HCT116 (cell line): ENCODE measurements around the gene ENTREP1. TPM values are rescaled to one million over a fixed set of nuclear protein-coding genes. Genes with fewer than 3 reads are reported as not detected.

ENCODE experiments used
- ATAC-seq: fragments of 200-7000 bp; cut with Tn5 transposase; 2 replicates; pipeline ENCODE4 v1.9.1; 2020; ENCODE audit warnings: mild to moderate bottlenecking, moderate library complexity
- BruUV-seq: library from RNA; stranded (reverse); fragments of 400-500 nt; replicated peaks from 2 replicates; lab custom pipeline; 2021; lab: Mats Ljungman, UMichigan
- CTCF ChIA-PET: fragments of 300-600 bp; sonication (Branson Sonifier 250); formaldehyde crosslinking; loops from one replicate; lab custom pipeline; 2021; ENCODE audit warnings: antibody characterized with exemption; lab: Charles Lee
- POLR2A ChIA-PET: fragments of 300-600, 350-600 bp; sonication (Branson Sonifier 250); formaldehyde crosslinking; loops from one replicate; lab custom pipeline; 2021; ENCODE audit warnings: antibody characterized with exemption; lab: Charles Lee
- RAD21 ChIA-PET, 2 experiments: fragments of 300-600 bp; sonication (Branson Sonifier 250); formaldehyde crosslinking; loops; one replicate each; lab custom pipeline; 2023; ENCODE audit warnings: low total read pairs in 2 of 2; ENCODE audit not compliant: uncharacterized antibody in 2 of 2, unreplicated experiment in 2 of 2, low non-redundant PET in 1 of 2; lab: Charles Lee
- DNase-seq: peaks from one replicate; pipeline ENCODE4 v3.0.0-alpha.2; 2010; ENCODE audit warnings: low read depth, low spot score
- H2AFZ ChIP-seq: fragments of 200-600 bp; shearing (Covaris generic), sonication (generic); 2 replicates; pipeline ENCODE4 v1.6.1; 2017; ENCODE audit warnings: low read depth, mixed run types, mixed read lengths, antibody characterized with exemption, low read length; ENCODE audit not compliant: poor library complexity, severe bottlenecking
- H3K27ac ChIP-seq: 2 replicates; pipeline ENCODE4 v1.5.1; 2012; ENCODE audit warnings: low read depth, low read length
- H3K27me3 ChIP-seq: fragments of 200-600 bp; sonication (generic); 2 replicates; pipeline ENCODE4 v1.6.1; 2016; ENCODE audit warnings: mixed run types, low read length, mixed read lengths; ENCODE audit not compliant: insufficient read depth
- H3K36me3 ChIP-seq, 2 experiments: fragments of 200-500 bp in 1 of 2; fragments of 200-600 bp in 1 of 2; sonication (Bioruptor generic) in 1 of 2; sonication (generic) in 1 of 2; 2 replicates each; pipeline versions ENCODE4 v1.5.1 to v1.6.1; 2014 to 2016; ENCODE audit warnings: low read length in 2 of 2, inconsistent platforms in 1 of 2, mixed read lengths in 1 of 2, mixed run types in 1 of 2; ENCODE audit not compliant: insufficient read depth in 2 of 2, control insufficient read depth in 1 of 2
- H3K4me1 ChIP-seq, 2 experiments: fragments of 200-600 bp in 1 of 2; sonication (generic) in 1 of 2; 2 replicates each; pipeline versions ENCODE4 v1.5.1 to v1.6.1; 2012 to 2017; ENCODE audit warnings: low read length in 2 of 2, inconsistent platforms in 1 of 2, mild to moderate bottlenecking in 1 of 2, mixed read lengths in 1 of 2, mixed run types in 1 of 2, moderate library complexity in 1 of 2; ENCODE audit not compliant: insufficient read depth in 2 of 2, control insufficient read depth in 1 of 2
- H3K4me2 ChIP-seq: fragments of 200-600 bp; sonication (generic); 2 replicates; pipeline ENCODE4 v1.6.1; 2017; ENCODE audit warnings: mixed run types, low read length, mixed read lengths
- H3K4me3 ChIP-seq, 2 experiments: fragments of 200-600 bp in 1 of 2; sonication (generic) in 1 of 2; replicated peaks in 1 of 2; 2 replicates each; pipeline ENCODE4 v1.5.1; 2011 to 2016; ENCODE audit warnings: low read length in 2 of 2, control low read depth in 1 of 2, low read depth in 1 of 2, mild to moderate bottlenecking in 1 of 2, mixed read lengths in 1 of 2, mixed run types in 1 of 2
- H3K79me2 ChIP-seq: fragments of 200-600 bp; sonication (generic); 2 replicates; pipeline ENCODE4 v1.6.1; 2017; ENCODE audit warnings: mild to moderate bottlenecking, mixed run types, low read length, moderate library complexity, mixed read lengths; ENCODE audit not compliant: insufficient read depth
- H3K9ac ChIP-seq: fragments of 200-600 bp; sonication (generic); 2 replicates; pipeline ENCODE4 v1.6.1; 2016; ENCODE audit warnings: low read length, mixed read lengths
- H3K9me2 ChIP-seq: fragments of 200-600 bp; sonication (generic), shearing (Covaris generic); 2 replicates; pipeline ENCODE4 v1.6.1; 2017; ENCODE audit warnings: mixed run types, mild to moderate bottlenecking, moderate library complexity; ENCODE audit not compliant: insufficient read depth
- H3K9me3 ChIP-seq, 2 experiments: fragments of 200-500 bp in 1 of 2; fragments of 200-600 bp in 1 of 2; sonication (Bioruptor generic) in 1 of 2; sonication (generic) in 1 of 2; 2 replicates each; pipeline ENCODE4 v1.6.1; 2014 to 2017; ENCODE audit warnings: low read length in 2 of 2, mixed read lengths in 2 of 2, inconsistent platforms in 1 of 2, low read depth in 1 of 2, mild to moderate bottlenecking in 1 of 2, mixed run types in 1 of 2, moderate library complexity in 1 of 2; ENCODE audit not compliant: control insufficient read depth in 1 of 2, insufficient read depth in 1 of 2
- H4K20me1 ChIP-seq: fragments of 200-600 bp; sonication (generic), shearing (Covaris generic); 2 replicates; pipeline ENCODE4 v1.6.1; 2017; ENCODE audit warnings: mixed run types, mild to moderate bottlenecking, moderate library complexity; ENCODE audit not compliant: insufficient read depth
- CBX3 ChIP-seq: IDR thresholded peaks from 2 replicates; pipeline ENCODE4 v1.6.1; 2012; ENCODE audit warnings: low read depth
- EGR1 ChIP-seq: IDR thresholded peaks from 2 replicates; pipeline ENCODE4 v1.6.1; 2012; ENCODE audit warnings: low read depth
- EZH2phosphoT487 ChIP-seq: fragments of 200-600 bp; IDR thresholded peaks from 2 replicates; pipeline ENCODE4 v1.6.1; 2018; ENCODE audit warnings: antibody characterized with exemption, borderline replicate concordance
- JUND ChIP-seq: IDR thresholded peaks from 2 replicates; pipeline ENCODE4 v1.6.1; 2012
- POLR2A ChIP-seq: IDR thresholded peaks from 2 replicates; pipeline ENCODE4 v1.7.0; 2011; ENCODE audit warnings: borderline replicate concordance; ENCODE audit not compliant: insufficient read depth, insufficient read length; ENCODE audit errors: extremely low read depth
- SIN3A ChIP-seq: IDR thresholded peaks from 2 replicates; pipeline ENCODE4 v1.6.1; 2012; ENCODE audit warnings: low read depth
- intact Hi-C: fragments of 100-400 bp; cut with micrococcal nuclease; formaldehyde crosslinking; loops from 2 replicates; pipeline ENCODE4 v1.10.0; 2022
- total RNA-seq: library from RNA; stranded (reverse); gene quantifications from one replicate; pipeline ENCODE4 v1.2.1, GENCODE V29; 2021; ENCODE audit not compliant: unreplicated experiment
- TF ChIP-seq, protein P1 (sequence below), 3 experiments: fragments of 200-600 bp in 1 of 3; sonication (generic) in 1 of 3; IDR thresholded peaks in 2 of 3; conservative IDR thresholded peaks in 1 of 3; 2 replicates each; pipeline ENCODE4 v1.5.1; 2012 to 2017; ENCODE audit warnings: low read depth in 2 of 3, low read length in 2 of 3, antibody characterized with exemption in 1 of 3, borderline replicate concordance in 1 of 3, control low read depth in 1 of 3, mild to moderate bottlenecking in 1 of 3, mixed read lengths in 1 of 3, mixed run types in 1 of 3, moderate library complexity in 1 of 3; ENCODE audit not compliant: insufficient read depth in 1 of 3
- TF ChIP-seq, protein P2 (sequence below): IDR thresholded peaks from 2 replicates; pipeline ENCODE4 v1.6.1; 2011; ENCODE audit warnings: mild to moderate bottlenecking, low read length, moderate library complexity; ENCODE audit not compliant: insufficient replicate concordance; ENCODE audit errors: extremely low read depth

Gene ENTREP1
- total RNA-seq, 1 experiment from 2014 or later, result 1.1 TPM

DNA sequence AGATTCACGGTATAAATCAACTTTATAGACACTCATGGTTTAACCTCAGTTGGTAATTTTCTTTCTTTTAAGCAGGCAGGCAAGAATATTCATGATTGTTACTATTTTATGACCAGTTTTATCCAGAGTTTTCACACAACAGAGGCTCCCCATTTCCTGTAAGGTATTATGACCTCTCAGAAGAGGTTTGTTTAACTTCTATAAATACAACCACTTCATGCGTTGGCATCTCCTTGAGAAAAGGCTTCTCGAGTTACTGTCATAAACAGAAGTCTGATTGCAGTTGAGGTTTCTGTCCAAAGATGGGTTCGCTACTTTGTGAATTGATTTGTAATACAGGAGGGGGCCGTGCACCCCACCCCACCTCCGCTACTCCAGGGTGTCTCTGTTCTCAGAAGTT is 55.3 kb downstream of the ENTREP1 start (continued):
- TF ChIP-seq, protein P1, sequence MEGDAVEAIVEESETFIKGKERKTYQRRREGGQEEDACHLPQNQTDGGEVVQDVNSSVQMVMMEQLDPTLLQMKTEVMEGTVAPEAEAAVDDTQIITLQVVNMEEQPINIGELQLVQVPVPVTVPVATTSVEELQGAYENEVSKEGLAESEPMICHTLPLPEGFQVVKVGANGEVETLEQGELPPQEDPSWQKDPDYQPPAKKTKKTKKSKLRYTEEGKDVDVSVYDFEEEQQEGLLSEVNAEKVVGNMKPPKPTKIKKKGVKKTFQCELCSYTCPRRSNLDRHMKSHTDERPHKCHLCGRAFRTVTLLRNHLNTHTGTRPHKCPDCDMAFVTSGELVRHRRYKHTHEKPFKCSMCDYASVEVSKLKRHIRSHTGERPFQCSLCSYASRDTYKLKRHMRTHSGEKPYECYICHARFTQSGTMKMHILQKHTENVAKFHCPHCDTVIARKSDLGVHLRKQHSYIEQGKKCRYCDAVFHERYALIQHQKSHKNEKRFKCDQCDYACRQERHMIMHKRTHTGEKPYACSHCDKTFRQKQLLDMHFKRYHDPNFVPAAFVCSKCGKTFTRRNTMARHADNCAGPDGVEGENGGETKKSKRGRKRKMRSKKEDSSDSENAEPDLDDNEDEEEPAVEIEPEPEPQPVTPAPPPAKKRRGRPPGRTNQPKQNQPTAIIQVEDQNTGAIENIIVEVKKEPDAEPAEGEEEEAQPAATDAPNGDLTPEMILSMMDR (IDR thresholded peaks at IDR 0.05 in 2 of 3, conservative IDR thresholded peaks at IDR 0.05 in 1 of 3; ENCODE audit: borderline replicate concordance in 1 of 3, insufficient read depth in 1 of 3, low read depth in 2 of 3, low read length in 2 of 3), result no peak

DNA sequence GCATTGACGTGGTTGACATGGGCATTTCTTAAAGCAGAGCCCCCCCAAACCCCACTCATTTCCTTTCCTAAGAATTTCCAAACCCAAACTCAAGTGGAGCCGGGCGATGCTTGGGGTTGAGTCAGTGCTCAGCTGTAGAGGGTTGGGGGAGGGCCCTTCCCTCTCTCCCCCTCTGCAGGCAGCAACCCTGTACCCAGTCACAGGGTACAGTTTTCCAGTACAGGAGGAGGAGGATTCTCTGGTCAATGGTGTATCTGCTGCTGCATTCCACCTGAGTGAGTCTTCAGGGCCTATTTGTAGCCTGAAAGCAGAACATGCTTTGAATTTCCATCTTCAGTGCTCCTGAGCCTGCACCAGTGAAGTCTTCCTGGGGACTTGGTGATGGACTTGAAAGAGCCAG is 55.8 kb downstream of the ENTREP1 start:
- RAD21 ChIA-PET, result no interaction called here

More for the DNA sequence above, 55.8 kb downstream of the ENTREP1 start:
- H3K9me2 ChIP-seq, result no peaks in the 10 kb centered on the region
- H3K4me3 ChIP-seq, result no peak overlapping the region
- H3K9ac ChIP-seq, result no peak overlapping the region
- no peak overlapping the region for H3K27ac ChIP-seq
- H3K9me3 ChIP-seq, result no peaks in the 10 kb centered on the region
- H3K4me2 ChIP-seq, result no peak overlapping the region
- BruUV-seq, result no TSS peak
- POLR2A ChIA-PET, result no interaction called here
- intact Hi-C loops, result loop anchor here (5.0 kb wide), 1 partner anchor 34 kb away; no protein-coding TSS in a partner anchor
- DNase-seq (no peak), ATAC-seq (no peak)
- peaks cover 6 to 14% of the 10 kb centered on the region in 2 experiments; a peak in 2 of 4 replicates for H3K4me1 ChIP-seq
- no peaks in the 10 kb centered on the region for H4K20me1 ChIP-seq
- no peaks in the 10 kb centered on the region for H3K36me3 ChIP-seq
- CTCF ChIA-PET, result no interaction called here
- H3K27me3 ChIP-seq, result no peaks in the 10 kb centered on the region
- TF ChIP-seq EZH2phosphoT487 (no peak), SIN3A (no peak), CBX3 (no peak), JUND (no peak), POLR2A (no peak), EGR1 (no peak)
- TF ChIP-seq, protein P2, sequence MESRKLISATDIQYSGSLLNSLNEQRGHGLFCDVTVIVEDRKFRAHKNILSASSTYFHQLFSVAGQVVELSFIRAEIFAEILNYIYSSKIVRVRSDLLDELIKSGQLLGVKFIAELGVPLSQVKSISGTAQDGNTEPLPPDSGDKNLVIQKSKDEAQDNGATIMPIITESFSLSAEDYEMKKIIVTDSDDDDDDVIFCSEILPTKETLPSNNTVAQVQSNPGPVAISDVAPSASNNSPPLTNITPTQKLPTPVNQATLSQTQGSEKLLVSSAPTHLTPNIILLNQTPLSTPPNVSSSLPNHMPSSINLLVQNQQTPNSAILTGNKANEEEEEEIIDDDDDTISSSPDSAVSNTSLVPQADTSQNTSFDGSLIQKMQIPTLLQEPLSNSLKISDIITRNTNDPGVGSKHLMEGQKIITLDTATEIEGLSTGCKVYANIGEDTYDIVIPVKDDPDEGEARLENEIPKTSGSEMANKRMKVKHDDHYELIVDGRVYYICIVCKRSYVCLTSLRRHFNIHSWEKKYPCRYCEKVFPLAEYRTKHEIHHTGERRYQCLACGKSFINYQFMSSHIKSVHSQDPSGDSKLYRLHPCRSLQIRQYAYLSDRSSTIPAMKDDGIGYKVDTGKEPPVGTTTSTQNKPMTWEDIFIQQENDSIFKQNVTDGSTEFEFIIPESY, result no peak
- no peaks in the 10 kb centered on the region for H3K79me2 ChIP-seq
- no peak overlapping the region for H2AFZ ChIP-seq
